GM10266 (cell line): ENCODE measurements around the gene LSM4.
A peak's percentile ranks its signal among the peaks of the same experiment; 100 is the strongest.

ENCODE experiments used
- DNase-seq: peaks from one replicate; pipeline ENCODE4 v3.0.0; 2012; ENCODE audit errors: extremely low spot score
- CTCF ChIP-seq: IDR thresholded peaks from 2 replicates; pipeline ENCODE4 v1.5.1; 2012; ENCODE audit warnings: mild to moderate bottlenecking, low read depth; ENCODE audit not compliant: control insufficient read depth, insufficient read depth; ENCODE audit errors: missing control alignments

Gene LSM4

GRCh38 chr19:18294467-18294864, 28.4 kb downstream of the LSM4 start:
- TF ChIP-seq CTCF: no peak
- DNase-seq: no peak

GRCh38 chr19:18293642-18294466, 29.0 kb downstream of the LSM4 start:
- DNase-seq: no peak
- TF ChIP-seq CTCF: no peak

GRCh38 chr19:18292810-18293641, 29.9 kb downstream of the LSM4 start:
- no peak for TF ChIP-seq CTCF
- peak; percentile 76 for DNase-seq

- DNase-seq: no peak
- no peak for TF ChIP-seq CTCF
Measured at GRCh38 chr19:18292462-18292809, 30.4 kb downstream of the LSM4 start.

- TF ChIP-seq CTCF: no peak
- DNase-seq: peak; percentile 95
Measured at GRCh38 chr19:18291590-18292461, 31.1 kb downstream of the LSM4 start.

GRCh38 chr19:18291019-18291524, 31.8 kb downstream of the LSM4 start:
- no peak for DNase-seq
- no peak for TF ChIP-seq CTCF
